Pancreas (tissue), 10 donors: ENCODE data around the gene ZSWIM5. TPM values are rescaled to one million over a fixed set of nuclear protein-coding genes. Genes with fewer than 3 reads are reported as not detected.
"Not testable (repeated sequence)": the region's sequence is repeated elsewhere in the genome, so short reads cannot be mapped to it uniquely, and the experiment has no call there.

Source experiments
- ATAC-seq, 4 donors: fragments of 200-7000 bp; cut with Tn5 transposase; one replicate each; pipeline versions ENCODE4 v1.8.0 to v1.9.1; 2020; ENCODE audit warnings: mild to moderate bottlenecking in 4 of 4, moderate library complexity in 4 of 4
- DNase-seq, 6 donors: peaks; one replicate each; pipeline ENCODE4 v3.0.0-alpha.2; 2020
- FAIRE-seq: peaks from 2 replicates; lab custom pipeline; 2012; peaks lifted over from hg19 to GRCh38; lab: Jason Lieb, UNC
- H3K27ac ChIP-seq, 4 donors: fragments of 200-600 bp; sonication (generic); 1 replicate in 3 of 4; 2 replicates in 1 of 4; pipeline versions ENCODE4 v1.5.0 to v1.8.0; 2020
- H3K27me3 ChIP-seq, 4 donors: fragments of 200-600 bp; one replicate each; pipeline ENCODE4 v1.8.0; 2021
- H3K36me3 ChIP-seq, 3 donors: fragments of 200-600 bp; sonication (generic) in 1 of 3; one replicate each; pipeline versions ENCODE4 v1.5.0 to v1.8.0; 2020 to 2021
- H3K4me1 ChIP-seq, 3 donors: fragments of 200-600 bp; one replicate each; pipeline ENCODE4 v1.8.0; 2021
- H3K4me3 ChIP-seq, 4 donors: fragments of 200-600 bp; sonication (generic) in 2 of 4; one replicate each; pipeline versions ENCODE4 v1.5.0 to v1.8.0; 2020 to 2021
- H3K9me3 ChIP-seq, 4 donors: fragments of 200-600 bp; one replicate each; pipeline ENCODE4 v1.8.0; 2021
- CTCF ChIP-seq, 4 donors: fragments of 200-600 bp; sonication (generic) in 3 of 4; IDR thresholded peaks; one replicate each; pipeline versions ENCODE4 v1.5.0 to v1.8.0; 2021; ENCODE audit warnings: antibody characterized with exemption in 4 of 4
- WGBS, 2 donors: extraction: QIAGEN DNeasy Blood & Tissue Kit; methylation state at CpG; one replicate each; pipeline ENCODE4 v1.1.7; 2013; 5-methylcytosine and 5-hydroxymethylcytosine counted together
- intact Hi-C, 3 donors: fragments of 100-400 bp; cut with DNase I; formaldehyde crosslinking; loops; one replicate each; pipeline versions ENCODE4 v1.11.1 to v1.14.2; 2022
- polyA plus RNA-seq, 2 donors: library from polyadenylated mRNA; stranded (reverse); fragments of 200-250 nt; gene quantifications; one replicate each; pipeline ENCODE4 v1.2.3, GENCODE V29; 2013
- total RNA-seq, 6 donors: library from RNA; stranded (reverse); fragmentation: NEBNext Ultra II Directional in 4 of 6; extraction: Animal tissue kit (Norgen Biotek cat#: 25700) in 4 of 6; gene quantifications; one replicate each; pipeline versions ENCODE4 v1.2.1 to v1.2.4, GENCODE V29; 2021 to 2023
- donor health status: healthy with polysubstance abuse.
- donor health status: DM: no; HTN: no; CAD: no; lungs with moderate emphysema.
- donor health status: DM: no; HTN: no; CAD: no.
- donor health status: control.
- donor health status: control.
- donor health status: Bipolar disorder and iron deficiency.
- donor health status: DM: yes; HTN: yes; CAD: no.
- donor health status: DM: no; HTN: no; CAD: no.
- donor health status: DM: no; HTN: no; CAD: no.
- donor health status: DM: yes; HTN: yes; CAD: no.

The ZSWIM5 gene
- total and polyA plus RNA-seq, 8 donors = 0.76 to 2.7 (median 2.4) TPM

GRCh38 chr1:45225598-45225997 lies 19.2 kb upstream of the ZSWIM5 start:
- Histone ChIP-seq H3K9me3 (no peaks in the 10 kb centered on the region), H3K4me3 (no peak overlapping the region), H3K27ac (no peak overlapping the region), H3K27me3 (peaks cover 0 to 7% (median 0%) of the 10 kb centered on the region in 4 donors), H3K36me3 (no peaks in the 10 kb centered on the region), H3K4me1 (no peaks in the 10 kb centered on the region)
- no peak for ATAC-seq
- intact Hi-C loops = loop anchor here in 1 of 3 donors (5.0 kb wide), 1 partner anchor 208 kb away; no protein-coding TSS in a partner anchor
- DNase-seq = no peak
- no peak for FAIRE-seq
- WGBS, 2 donors = 68% methylated on average over 5 of the region's 5 CpGs
- TF ChIP-seq CTCF (IDR thresholded peaks at IDR 0.05) = no peak

GRCh38 chr1:45223710-45224109 lies 17.3 kb upstream of the ZSWIM5 start:
- DNase-seq, ATAC-seq, H3K4me3 ChIP-seq, intact Hi-C loops, H3K36me3 ChIP-seq, H3K27me3 ChIP-seq, H3K9me3 ChIP-seq, H3K27ac ChIP-seq, FAIRE-seq, H3K4me1 ChIP-seq: not testable (repeated sequence)
- 67 to 80% methylated on average over 8 of the region's 9 CpGs for WGBS, 2 donors

- no peaks in the 10 kb centered on the region for H3K27me3 ChIP-seq
- intact Hi-C loops = no loop called here
- no peak for TF ChIP-seq CTCF (IDR thresholded peaks at IDR 0.05)
- no peaks in the 10 kb centered on the region for H3K4me1 ChIP-seq
- no peak for DNase-seq
- no peak for FAIRE-seq
- no peaks in the 10 kb centered on the region for H3K9me3 ChIP-seq
- 78 to 85% methylated on average over 4 of the region's 4 CpGs for WGBS, 2 donors
- ATAC-seq = no peak
- H3K36me3 ChIP-seq = no peaks in the 10 kb centered on the region
- no peak overlapping the region for H3K4me3 ChIP-seq
- no peak overlapping the region for H3K27ac ChIP-seq
These were observed 15.3 kb upstream of the ZSWIM5 start for GRCh38 chr1:45221716-45222115.

GRCh38 chr1:45216861-45217260 lies 10.5 kb upstream of the ZSWIM5 start:
- FAIRE-seq (no peak), DNase-seq (no peak), ATAC-seq (no peak)
- intact Hi-C loops = no loop called here
- TF ChIP-seq CTCF (IDR thresholded peaks at IDR 0.05) = no peak
- Histone ChIP-seq H3K4me1 (no peaks in the 10 kb centered on the region), H3K4me3 (no peak overlapping the region), H3K27ac (no peak overlapping the region), H3K27me3 (no peaks in the 10 kb centered on the region), H3K36me3 (no peaks in the 10 kb centered on the region), H3K9me3 (no peaks in the 10 kb centered on the region)

- intact Hi-C loops = no loop called here
- TF ChIP-seq CTCF (IDR thresholded peaks at IDR 0.05) = no peak
- DNase-seq (no peak), FAIRE-seq (no peak), ATAC-seq (no peak)
- H3K4me1 ChIP-seq = no peaks in the 10 kb centered on the region
- H3K27me3 ChIP-seq = no peaks in the 10 kb centered on the region
- WGBS, 2 donors = 68 to 74% methylated on average over 1 of the region's 1 CpG
- H3K27ac ChIP-seq = no peak overlapping the region
- no peak overlapping the region for H3K4me3 ChIP-seq
- no peaks in the 10 kb centered on the region for H3K9me3 ChIP-seq
- H3K36me3 ChIP-seq = no peaks in the 10 kb centered on the region
These were observed 9.8 kb upstream of the ZSWIM5 start for GRCh38 chr1:45216200-45216541.
